Panc1 (cell line): ENCODE results near the gene RSPRY1. TPM values are rescaled to one million over a fixed set of nuclear protein-coding genes. Genes with fewer than 3 reads are reported as not detected.

Experiments
- ATAC-seq: fragments of 200-7000 bp; cut with Tn5 transposase; 2 replicates; pipeline ENCODE4 v1.9.1; 2020; ENCODE audit warnings: mild to moderate bottlenecking, moderate library complexity
- BruUV-seq: library from RNA; stranded (reverse); fragments of 400-500 nt; replicated peaks from 2 replicates; lab custom pipeline; 2021; lab: Mats Ljungman, UMichigan
- CTCF ChIA-PET: fragments of 300-600 bp; sonication (Branson Sonifier 250); formaldehyde crosslinking; loops from one replicate; lab custom pipeline; 2022; ENCODE audit warnings: antibody characterized with exemption; lab: Charles Lee
- POLR2A ChIA-PET: fragments of 300-600 bp; sonication (Branson Sonifier 250); formaldehyde crosslinking; loops from one replicate; lab custom pipeline; 2022; ENCODE audit warnings: antibody characterized with exemption; lab: Charles Lee
- DNase-seq: peaks from one replicate; pipeline ENCODE4 v3.0.0-alpha.2; 2010; ENCODE audit warnings: low read depth, low spot score
- H3K27ac ChIP-seq: 2 replicates; pipeline ENCODE4 v1.5.1; 2011; ENCODE audit warnings: mild to moderate bottlenecking, low read length, inconsistent platforms
- H3K27me3 ChIP-seq: fragments of 200-500 bp; sonication (Bioruptor generic); 2 replicates; pipeline ENCODE4 v1.6.0; 2014; ENCODE audit warnings: low read length, inconsistent platforms; ENCODE audit not compliant: control insufficient read depth, insufficient read depth
- H3K36me3 ChIP-seq: fragments of 200-500 bp; sonication (Bioruptor generic); 2 replicates; pipeline ENCODE4 v1.5.1; 2014; ENCODE audit warnings: inconsistent platforms, mild to moderate bottlenecking, low read length, moderate library complexity; ENCODE audit not compliant: control insufficient read depth, insufficient read depth
- H3K4me1 ChIP-seq: 2 replicates; pipeline ENCODE4 v1.5.1; 2011; ENCODE audit warnings: inconsistent platforms, mild to moderate bottlenecking, low read length, moderate library complexity; ENCODE audit not compliant: control insufficient read depth, insufficient read depth
- H3K4me3 ChIP-seq, 2 experiments: 2 replicates each; pipeline ENCODE4 v1.5.1; 2011 to 2012; ENCODE audit warnings: low read depth in 2 of 2, low read length in 2 of 2, mild to moderate bottlenecking in 2 of 2, inconsistent platforms in 1 of 2, moderate library complexity in 1 of 2
- H3K9me3 ChIP-seq: fragments of 200-500 bp; sonication (Bioruptor generic); 2 replicates; pipeline ENCODE4 v1.5.1; 2014; ENCODE audit warnings: low read depth, mild to moderate bottlenecking, inconsistent platforms, low read length, moderate library complexity; ENCODE audit not compliant: control insufficient read depth, insufficient read depth
- POLR2AphosphoS5 ChIP-seq: IDR thresholded peaks from 2 replicates; pipeline ENCODE4 v1.6.1; 2012; ENCODE audit warnings: mild to moderate bottlenecking, low read depth, low read length, moderate library complexity
- SIN3A ChIP-seq: IDR thresholded peaks from 2 replicates; pipeline ENCODE4 v1.6.1; 2012; ENCODE audit warnings: low read depth, mild to moderate bottlenecking, low read length, moderate library complexity, borderline replicate concordance; ENCODE audit not compliant: insufficient read depth
- TCF7L2 ChIP-seq: IDR thresholded peaks from 2 replicates; pipeline ENCODE4 v1.6.1; 2011; ENCODE audit warnings: mild to moderate bottlenecking, low read depth, low read length, inconsistent platforms
- in situ Hi-C: cut with HindIII; loops from 2 replicates; pipeline ENCODE4 v1.10.0; 2016; ENCODE audit warnings: low sequenced_read_pairs, low pct_unique_long_range_greater_than_20kb
- intact Hi-C: fragments of 100-400 bp; cut with micrococcal nuclease; formaldehyde crosslinking; loops from one replicate; pipeline ENCODE4 v1.10.0; 2022; ENCODE audit not compliant: unreplicated experiment
- total RNA-seq: library from RNA; stranded (reverse); gene quantifications from one replicate; pipeline ENCODE4 v1.2.1, GENCODE V29; 2021; ENCODE audit not compliant: unreplicated experiment
- TF ChIP-seq, protein P1 (sequence below): fragments of 450-650 bp; IDR thresholded peaks from 2 replicates; pipeline ENCODE4 v1.5.1; 2017; ENCODE audit warnings: mild to moderate bottlenecking
- TF ChIP-seq, protein P2 (sequence below), 2 experiments: IDR thresholded peaks; 2 replicates each; pipeline ENCODE4 v1.6.1; 2011 to 2012; ENCODE audit warnings: low read depth in 2 of 2, control low read depth in 1 of 2, low read length in 1 of 2, mild to moderate bottlenecking in 1 of 2, moderate library complexity in 1 of 2; ENCODE audit not compliant: insufficient read depth in 1 of 2

RSPRY1 gene
- total RNA-seq, 1 experiment from 2014 or later = 29.4 TPM

DNA sequence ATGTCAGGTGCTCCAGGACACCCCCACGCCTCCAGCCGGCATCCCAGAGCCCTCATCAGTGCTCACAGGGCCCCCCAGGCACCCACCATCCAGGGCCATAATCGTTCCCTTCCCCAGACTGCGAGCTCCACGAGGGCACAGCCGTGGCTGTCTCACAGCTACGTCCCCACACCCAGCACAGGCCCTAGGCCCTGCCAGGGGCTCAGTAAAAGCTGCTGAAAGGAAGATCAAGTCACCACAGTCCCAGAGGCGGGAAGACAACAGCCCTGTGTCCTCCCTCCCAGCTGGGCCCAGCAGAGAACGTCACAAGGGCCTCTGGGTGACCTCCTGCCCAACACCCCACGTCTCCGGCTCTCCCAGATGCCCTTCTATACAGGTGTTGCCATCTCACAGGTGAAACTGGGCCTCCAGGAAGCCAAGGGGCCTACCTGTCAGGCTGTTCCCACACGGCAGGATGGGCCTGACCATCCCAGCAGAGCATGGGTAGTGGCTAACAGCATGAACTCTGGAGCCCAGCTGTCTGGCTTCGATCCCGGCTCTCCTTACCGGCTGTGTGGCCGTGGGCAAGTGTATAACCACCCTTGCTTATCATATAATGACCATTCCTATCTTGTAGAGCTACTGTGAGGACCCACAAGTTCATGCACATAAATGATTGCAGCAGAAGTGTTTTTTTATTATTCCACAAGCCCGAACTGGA is 76.9 kb downstream of the RSPRY1 start:
- no peaks in the 10 kb centered on the region for H3K9me3 ChIP-seq
- no peak for TF ChIP-seq TCF7L2
- TF ChIP-seq SIN3A = no peak
- TF ChIP-seq, protein P1, sequence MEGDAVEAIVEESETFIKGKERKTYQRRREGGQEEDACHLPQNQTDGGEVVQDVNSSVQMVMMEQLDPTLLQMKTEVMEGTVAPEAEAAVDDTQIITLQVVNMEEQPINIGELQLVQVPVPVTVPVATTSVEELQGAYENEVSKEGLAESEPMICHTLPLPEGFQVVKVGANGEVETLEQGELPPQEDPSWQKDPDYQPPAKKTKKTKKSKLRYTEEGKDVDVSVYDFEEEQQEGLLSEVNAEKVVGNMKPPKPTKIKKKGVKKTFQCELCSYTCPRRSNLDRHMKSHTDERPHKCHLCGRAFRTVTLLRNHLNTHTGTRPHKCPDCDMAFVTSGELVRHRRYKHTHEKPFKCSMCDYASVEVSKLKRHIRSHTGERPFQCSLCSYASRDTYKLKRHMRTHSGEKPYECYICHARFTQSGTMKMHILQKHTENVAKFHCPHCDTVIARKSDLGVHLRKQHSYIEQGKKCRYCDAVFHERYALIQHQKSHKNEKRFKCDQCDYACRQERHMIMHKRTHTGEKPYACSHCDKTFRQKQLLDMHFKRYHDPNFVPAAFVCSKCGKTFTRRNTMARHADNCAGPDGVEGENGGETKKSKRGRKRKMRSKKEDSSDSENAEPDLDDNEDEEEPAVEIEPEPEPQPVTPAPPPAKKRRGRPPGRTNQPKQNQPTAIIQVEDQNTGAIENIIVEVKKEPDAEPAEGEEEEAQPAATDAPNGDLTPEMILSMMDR = no peak
- TF ChIP-seq POLR2AphosphoS5 = no peak
- TF ChIP-seq, protein P2, sequence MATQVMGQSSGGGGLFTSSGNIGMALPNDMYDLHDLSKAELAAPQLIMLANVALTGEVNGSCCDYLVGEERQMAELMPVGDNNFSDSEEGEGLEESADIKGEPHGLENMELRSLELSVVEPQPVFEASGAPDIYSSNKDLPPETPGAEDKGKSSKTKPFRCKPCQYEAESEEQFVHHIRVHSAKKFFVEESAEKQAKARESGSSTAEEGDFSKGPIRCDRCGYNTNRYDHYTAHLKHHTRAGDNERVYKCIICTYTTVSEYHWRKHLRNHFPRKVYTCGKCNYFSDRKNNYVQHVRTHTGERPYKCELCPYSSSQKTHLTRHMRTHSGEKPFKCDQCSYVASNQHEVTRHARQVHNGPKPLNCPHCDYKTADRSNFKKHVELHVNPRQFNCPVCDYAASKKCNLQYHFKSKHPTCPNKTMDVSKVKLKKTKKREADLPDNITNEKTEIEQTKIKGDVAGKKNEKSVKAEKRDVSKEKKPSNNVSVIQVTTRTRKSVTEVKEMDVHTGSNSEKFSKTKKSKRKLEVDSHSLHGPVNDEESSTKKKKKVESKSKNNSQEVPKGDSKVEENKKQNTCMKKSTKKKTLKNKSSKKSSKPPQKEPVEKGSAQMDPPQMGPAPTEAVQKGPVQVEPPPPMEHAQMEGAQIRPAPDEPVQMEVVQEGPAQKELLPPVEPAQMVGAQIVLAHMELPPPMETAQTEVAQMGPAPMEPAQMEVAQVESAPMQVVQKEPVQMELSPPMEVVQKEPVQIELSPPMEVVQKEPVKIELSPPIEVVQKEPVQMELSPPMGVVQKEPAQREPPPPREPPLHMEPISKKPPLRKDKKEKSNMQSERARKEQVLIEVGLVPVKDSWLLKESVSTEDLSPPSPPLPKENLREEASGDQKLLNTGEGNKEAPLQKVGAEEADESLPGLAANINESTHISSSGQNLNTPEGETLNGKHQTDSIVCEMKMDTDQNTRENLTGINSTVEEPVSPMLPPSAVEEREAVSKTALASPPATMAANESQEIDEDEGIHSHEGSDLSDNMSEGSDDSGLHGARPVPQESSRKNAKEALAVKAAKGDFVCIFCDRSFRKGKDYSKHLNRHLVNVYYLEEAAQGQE (IDR thresholded peaks at IDR 0.05; ENCODE audit: insufficient read depth in 1 of 2, low read depth in 2 of 2, low read length in 1 of 2) = no peak
- H3K27ac ChIP-seq = no peak overlapping the region
- H3K4me3 ChIP-seq = no peak overlapping the region
- H3K27me3 ChIP-seq = no peaks in the 10 kb centered on the region
- DNase-seq = no peak
- in situ Hi-C loops (no loop called here), intact Hi-C loops (no loop called here)
- ATAC-seq = no peak
- ChIA-PET CTCF (interaction anchor here (0.6 kb wide), 1 partner anchor 18 kb away, joined by 3 read pairs; no protein-coding TSS in a partner anchor), POLR2A (interaction anchor here (0.7 kb wide), 2 partner anchors 92 to 282 kb away, joined by 3 read pairs; no protein-coding TSS in a partner anchor)
- no TSS peak for BruUV-seq
- no peaks in the 10 kb centered on the region for H3K36me3 ChIP-seq
- H3K4me1 ChIP-seq = peaks cover 6% of the 10 kb centered on the region

- BruUV-seq = no TSS peak
- intact Hi-C loops = no loop called here
- no peaks in the 10 kb centered on the region for H3K27me3 ChIP-seq
- H3K4me1 ChIP-seq = peaks cover 6% of the 10 kb centered on the region
- no peak for ATAC-seq
- ChIA-PET POLR2A (no interaction called here), CTCF (no interaction called here)
- in situ Hi-C loops = no loop called here
- H3K4me3 ChIP-seq = no peak overlapping the region
- TF ChIP-seq POLR2AphosphoS5 (no peak), SIN3A (no peak), TCF7L2 (no peak)
- TF ChIP-seq, protein P2 (IDR thresholded peaks at IDR 0.05; ENCODE audit: insufficient read depth in 1 of 2, low read depth in 2 of 2, low read length in 1 of 2) = no peak
- TF ChIP-seq, protein P1 = no peak
- H3K27ac ChIP-seq = no peak overlapping the region
- H3K36me3 ChIP-seq = no peaks in the 10 kb centered on the region
- no peaks in the 10 kb centered on the region for H3K9me3 ChIP-seq
- no peak for DNase-seq
These were observed 77.6 kb downstream of the RSPRY1 start for GRCh38 chr16:57263541-57264351.
